Stimulated activated CD8-positive, alpha-beta memory T cell treated with anti-CD3 and anti-CD28 coated beads, Interleukin-12 subunit alpha, Interleukin-12 subunit beta, amount 100 ng/mL, for 24 hours (primary cell): ENCODE measurements around the gene CCM2.
A peak's percentile ranks its signal among the peaks of the same experiment; 100 is the strongest.

Experiments used
- DNase-seq: peaks from one replicate; pipeline ENCODE4 v3.0.0-alpha.2; 2020; ENCODE audit errors: extremely low read depth

The CCM2 gene

DNA sequence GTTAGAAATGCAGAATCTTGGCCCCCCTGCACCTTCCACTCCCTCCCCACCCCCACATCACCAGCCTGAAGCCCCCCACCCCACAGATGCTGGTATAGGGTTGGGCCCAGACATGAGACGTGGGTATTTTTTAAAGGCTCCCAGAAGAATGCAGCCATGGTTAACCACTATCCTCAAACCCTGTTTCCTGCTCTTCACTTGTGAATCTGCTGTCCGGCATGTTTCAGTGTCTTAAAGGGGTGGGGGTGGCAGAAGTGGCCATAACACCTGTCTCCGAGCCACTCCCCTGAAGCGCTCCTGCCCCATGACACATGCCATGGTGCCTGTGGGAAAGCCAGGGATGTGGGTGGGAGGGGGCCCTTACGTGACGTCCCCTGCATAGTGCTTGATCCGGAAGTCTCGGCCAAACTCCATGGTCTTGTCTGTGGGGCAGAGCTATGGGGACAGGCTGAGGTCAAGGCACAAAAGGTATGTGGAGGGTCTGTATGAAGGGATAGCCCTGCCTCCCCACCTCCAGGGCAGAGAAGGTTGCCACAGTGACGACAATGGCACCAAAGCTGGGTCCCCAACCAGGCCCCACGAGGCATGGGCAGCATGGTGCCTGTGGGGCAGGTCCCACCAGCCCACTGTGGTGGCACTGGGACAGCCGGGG is 30.8 kb upstream of the CCM2 start:
- DNase-seq = no peak

DNA sequence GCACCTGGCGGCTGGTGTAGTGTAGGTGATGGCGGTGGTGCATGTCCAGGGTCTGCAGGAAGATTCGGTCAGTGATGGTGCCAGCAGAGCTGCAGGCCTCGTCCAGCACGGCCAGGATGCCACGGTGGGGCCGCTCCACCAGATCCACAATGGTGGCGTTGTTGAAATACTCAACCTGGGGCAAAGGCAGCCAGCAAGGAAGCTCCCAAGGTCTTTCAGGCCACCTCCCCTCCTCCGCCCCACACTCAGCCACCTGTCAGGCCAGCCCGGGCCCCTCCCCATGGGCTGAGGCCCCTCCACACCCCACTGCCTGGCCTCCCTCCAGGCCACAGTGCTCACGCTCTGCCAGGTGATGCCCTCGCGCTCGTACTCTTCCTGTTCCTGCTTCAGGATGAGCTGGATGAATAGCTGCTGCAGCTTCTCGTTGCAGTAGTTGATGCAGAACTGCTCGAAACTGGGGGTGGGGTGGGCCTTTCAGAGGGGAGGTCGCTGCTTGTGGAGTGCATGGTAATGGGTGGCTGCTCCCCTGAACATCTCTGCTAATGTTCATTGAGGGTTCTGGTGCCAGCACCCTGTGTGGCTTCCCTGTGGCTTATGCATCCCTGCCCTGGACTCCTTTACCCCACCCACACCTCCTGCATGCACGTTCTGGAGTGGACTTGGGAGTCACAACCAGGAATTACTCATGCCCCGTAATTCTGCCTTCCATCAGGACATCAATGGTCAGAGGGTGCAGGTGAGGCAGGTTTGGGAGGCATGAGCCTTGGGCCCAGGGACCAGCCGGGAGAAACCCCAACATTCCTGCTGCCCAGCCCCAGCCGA is 30.1 kb upstream of the CCM2 start:
- no peak for DNase-seq

DNA sequence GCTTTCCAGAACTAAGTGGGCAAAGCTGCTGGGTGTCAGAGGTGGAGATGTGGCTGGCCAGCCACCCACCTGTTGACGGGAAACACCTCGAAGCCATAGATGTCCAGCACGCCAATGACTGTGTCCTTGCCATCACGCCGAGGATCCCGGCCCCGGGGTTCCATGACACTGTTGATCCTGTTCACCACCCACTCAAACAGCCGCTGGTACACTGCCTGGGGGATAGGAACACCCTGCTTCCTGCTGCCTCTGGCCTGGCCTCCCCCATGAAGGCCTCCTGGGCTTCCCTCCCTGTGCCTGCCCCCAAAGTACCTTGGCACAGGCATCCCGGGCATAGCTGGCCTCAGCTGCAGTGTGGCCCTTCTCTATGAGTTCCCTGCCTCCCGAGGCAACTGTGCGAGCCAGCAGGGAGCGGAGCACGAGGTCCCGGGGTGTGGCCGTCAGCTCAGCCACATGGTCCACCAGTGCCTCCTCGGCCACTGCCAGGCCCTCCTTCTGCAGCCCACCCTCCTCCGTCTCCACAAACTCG is 29.4 kb upstream of the CCM2 start:
- DNase-seq = no peak

DNA sequence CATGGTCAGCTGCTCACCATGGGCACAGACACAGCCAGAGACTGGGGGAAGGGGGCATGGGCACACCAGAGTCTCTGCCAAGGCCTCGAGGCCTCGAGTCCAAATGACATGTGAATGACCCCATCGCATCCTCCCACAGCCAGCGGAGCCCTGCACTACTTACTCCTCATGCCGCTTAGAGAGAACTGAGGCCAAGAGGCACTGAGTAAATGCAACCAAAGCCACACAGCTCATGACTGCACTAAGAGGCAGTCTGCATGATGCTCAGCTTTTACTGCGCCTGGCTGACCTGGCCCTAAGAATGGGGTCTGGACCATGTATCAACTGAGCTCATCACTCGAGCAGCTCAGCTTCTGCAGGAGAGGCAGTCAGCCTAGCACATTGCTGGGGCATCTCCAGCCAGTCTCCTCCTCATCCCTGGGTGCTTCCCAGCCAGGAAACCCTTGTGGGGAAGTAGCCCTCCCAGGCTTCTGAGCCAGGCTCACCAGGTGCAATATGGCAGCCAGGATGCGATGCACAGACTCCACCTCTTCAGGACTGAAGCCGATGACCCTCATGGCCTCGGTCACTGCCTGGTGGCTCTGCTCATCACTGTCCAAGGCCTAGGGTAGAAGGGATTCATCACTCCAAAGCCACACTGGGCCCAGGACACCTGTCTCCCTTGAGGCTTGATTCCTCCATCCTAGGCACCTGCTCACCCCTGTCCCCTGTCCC is 28.7 kb upstream of the CCM2 start:
- no peak for DNase-seq

DNA sequence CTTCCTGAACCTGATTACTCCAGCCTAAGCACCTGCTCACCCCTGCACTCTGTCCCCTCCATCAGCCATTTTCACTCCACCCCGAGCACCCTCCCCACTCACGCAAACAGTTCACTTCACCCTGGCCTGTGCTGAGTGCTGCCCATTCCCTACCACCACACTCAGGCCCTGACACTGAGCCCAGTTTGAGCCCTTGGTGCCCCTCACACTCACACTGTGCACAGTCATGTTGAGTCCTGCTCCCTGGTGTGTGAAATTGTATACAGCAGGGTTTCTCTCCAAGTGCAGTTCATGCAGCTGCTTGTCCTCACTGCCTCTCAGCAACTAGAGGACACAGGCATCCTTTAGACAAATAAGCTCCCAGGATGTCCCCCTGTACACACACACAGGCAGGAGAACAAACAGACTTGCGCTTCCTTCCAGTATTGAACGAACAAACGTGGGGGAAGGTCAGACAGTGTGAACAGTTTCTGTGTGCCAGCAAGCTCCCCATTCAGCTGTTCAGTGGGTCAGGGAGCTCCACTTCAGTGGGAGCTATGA is 28.0 kb upstream of the CCM2 start:
- DNase-seq = no peak

DNA sequence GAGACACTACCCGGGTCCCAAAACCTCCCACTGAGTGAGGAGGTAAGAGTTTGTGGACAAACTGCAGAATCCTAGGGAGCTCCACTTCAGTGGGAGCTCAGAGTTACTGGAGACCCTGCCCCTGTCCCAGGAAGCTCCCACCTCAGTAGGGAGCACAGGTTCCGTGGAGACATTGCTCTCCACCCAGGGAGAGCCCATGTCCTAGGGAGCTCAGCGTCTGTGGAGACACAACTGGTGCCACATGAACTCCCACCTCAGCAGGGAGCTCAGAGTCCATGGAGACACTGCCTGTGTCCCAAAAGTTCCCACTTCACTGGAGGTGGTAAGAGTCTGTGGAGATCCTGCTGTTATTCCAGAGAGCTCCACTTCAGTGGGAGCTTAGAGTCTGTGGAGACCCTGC is 27.4 kb upstream of the CCM2 start:
- no peak for DNase-seq

DNA sequence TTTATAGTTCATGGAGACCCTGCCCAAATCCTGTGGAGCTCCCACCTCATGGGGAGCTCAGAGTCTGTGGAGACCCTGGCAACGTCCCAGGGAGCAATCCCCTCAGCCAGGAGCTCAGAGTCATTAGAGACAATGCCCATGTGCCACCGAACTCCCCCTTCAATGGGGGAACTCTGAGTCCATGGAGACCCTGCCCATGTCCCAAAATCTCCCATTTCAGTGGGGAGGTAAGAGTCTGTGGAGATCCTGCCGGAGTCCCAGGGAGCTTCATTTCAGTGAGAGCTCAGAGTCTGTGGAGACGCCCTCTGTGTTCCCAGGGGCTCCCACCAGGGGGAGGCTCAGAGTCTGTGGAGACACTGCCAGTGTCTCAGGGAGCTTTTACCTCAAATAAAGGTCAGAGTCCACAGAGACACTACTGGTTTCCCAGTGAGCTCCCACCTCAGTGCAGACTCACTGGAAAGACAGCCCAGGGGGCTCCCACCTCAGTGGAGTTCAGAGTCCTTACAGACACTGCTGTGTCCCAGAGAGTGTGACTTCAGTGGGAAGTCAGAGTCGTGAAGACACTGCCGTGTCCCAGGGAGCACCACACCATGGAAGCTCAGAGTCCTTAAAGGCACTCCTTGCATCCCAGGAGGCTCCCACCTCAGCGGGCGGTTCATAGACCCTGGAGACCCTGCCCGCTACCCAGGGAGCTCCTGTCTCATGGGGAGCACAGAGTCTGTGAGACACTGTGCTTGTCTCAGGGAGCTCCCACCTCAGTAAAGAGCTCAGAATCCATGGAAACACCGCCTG is 26.2 kb upstream of the CCM2 start:
- DNase-seq = no peak

DNA sequence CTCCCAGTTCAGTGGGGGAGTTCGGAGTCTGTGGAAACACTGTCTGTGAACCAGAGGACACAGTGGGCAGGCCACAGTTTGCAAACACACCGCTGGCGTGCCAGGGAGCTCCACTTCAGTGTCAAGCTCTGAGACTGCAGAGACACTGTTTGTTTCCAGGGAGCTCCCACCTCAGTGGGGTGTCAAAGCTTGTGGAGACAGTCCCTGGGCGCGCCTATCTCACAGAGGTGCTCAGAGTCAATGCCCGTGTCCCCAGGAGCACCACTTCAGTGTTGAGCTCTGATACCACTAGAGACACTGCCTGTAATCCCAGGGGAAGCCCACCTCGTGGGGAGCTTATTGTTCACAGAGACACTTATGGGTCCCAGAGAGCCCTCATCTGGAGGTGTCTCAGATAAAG is 25.5 kb upstream of the CCM2 start:
- DNase-seq = no peak

DNA sequence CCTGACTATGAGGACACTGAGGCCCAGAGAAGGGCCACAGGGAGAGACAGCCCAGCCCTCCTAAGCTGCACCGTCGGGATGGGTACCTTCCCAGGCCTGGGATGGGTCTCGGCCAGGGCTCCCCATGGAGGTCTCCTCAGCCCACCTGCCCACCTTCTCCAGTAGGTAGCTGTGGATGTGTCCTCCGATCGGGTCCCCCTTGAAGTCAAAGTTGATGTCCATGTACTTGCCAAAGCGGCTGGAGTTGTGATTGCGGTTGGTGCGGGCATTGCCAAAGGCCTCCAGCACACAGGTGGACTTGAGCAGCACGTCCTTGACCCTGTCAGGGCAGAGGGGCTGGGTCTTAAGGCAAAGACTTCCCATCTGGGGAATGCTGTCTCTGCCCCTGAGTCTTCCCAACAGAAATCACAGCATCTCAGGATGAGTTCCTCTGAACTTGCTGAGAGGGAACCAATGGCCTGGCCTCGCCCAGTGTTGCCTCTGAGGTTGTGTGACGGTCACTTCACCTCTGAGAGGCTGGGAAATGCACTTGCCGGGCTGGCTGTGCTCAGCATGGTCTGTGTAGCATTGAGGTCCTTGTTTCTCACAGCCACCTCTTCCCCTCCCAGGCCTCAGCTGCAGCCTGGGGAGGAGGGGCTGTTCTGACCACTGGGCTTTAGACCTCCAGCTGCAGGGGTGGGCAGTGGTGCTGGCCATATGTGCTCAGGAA is 24.5 kb upstream of the CCM2 start:
- DNase-seq = no peak

DNA sequence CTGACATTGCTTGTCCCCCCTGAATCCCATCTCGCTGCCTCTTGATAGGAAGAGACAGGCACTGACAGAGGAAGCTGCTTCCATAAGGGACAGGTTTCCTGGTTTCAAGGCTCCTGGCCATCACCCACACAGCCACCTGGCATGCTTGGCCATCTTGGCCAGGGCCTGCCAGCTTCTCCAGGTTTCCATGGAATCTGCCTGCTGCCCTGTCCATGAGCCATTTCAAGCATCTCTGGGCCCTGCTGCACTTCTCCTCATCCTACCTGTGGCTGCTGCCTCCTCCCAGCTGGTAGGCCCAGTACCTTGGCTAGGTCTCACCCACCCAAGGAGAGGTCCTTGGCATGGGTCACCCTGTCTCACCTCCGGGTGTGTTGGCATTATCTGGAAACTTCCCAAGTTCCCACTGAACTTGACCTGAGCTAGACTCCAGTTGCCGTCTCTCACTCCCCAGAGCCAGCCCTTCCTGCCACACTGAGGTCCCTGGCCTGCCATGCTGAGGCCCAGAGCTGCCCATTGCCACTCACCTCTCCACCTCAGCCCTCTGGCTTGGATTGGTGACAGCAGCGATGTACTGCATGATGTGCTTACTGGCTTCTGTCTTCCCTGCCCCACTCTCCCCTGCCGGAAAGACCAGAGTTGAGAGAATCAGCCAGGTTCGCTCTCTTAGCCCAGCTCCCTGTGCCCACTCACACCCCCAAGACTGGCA is 23.8 kb upstream of the CCM2 start:
- DNase-seq = no peak

DNA sequence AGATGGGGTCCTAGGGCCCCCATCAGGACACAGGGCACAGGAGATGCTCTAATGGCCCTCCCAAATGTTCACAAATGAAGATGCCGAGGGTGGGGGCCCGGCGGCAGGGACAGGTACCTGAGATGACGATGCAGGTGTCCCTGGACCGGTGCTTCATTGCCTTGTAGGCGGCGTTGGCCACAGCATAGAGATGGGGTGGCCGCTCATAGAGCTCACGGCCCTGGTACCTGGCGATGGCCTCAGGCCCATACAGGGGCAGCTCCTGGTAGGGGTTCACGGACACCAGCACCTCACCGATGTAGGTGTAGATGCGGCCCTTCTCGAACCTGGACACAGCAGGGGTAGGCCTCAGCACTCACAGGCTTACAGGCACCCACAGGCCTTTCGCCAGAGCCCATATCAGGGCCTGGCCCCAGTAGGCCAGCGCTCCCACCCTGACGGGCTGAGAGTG is 23.2 kb upstream of the CCM2 start:
- no peak for DNase-seq

DNA sequence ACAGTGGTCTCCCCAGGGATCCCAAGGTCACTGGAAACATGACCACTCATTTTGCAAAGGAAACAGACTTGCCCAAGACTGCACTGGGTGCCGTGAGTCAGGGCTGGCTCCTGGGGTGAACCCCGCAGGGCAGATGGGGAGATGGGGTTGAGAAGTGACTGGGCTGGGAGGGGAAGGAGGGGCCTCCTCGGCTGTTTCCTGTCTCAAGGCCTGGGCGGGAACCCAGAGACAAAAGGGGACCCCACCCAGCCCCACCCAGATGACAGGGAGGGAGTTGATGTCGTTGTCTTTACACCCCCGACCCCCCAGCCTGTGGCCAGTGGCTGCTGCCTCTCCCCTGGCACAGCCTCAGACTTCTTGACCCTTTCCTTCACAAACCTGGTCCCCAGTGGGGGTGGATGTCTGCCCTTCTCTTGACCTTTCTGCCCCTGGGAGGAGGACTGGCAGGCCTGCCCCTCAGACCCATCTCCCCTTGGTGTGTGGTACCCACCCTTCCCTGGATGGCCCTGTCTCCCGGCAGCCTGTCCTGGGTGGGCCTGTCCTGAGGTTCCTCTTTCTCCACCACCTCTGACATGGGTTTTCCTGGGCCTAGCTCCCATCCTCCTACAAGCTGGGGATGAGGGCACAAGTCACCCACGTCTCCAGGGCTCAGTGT is 22.6 kb upstream of the CCM2 start:
- DNase-seq = peak; percentile 62

DNA sequence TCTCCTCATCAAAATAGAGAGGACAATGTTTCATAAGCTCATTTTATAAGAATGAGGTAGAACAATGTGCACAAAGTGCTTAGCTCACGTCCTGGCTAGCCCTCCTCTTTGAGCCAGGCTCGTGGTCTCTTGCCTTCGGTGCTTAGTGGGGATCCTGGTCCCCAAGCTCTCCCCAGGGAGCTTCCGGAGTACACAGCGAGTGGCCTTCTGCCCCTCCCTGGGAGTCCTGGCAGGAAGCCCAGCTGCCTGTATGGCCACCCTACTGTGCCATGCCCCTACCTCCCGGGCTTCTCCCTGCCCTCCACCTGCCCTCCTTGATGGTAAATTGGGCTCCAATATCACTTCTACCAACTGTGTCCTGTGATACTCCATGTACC is 22.1 kb upstream of the CCM2 start:
- DNase-seq = no peak

DNA sequence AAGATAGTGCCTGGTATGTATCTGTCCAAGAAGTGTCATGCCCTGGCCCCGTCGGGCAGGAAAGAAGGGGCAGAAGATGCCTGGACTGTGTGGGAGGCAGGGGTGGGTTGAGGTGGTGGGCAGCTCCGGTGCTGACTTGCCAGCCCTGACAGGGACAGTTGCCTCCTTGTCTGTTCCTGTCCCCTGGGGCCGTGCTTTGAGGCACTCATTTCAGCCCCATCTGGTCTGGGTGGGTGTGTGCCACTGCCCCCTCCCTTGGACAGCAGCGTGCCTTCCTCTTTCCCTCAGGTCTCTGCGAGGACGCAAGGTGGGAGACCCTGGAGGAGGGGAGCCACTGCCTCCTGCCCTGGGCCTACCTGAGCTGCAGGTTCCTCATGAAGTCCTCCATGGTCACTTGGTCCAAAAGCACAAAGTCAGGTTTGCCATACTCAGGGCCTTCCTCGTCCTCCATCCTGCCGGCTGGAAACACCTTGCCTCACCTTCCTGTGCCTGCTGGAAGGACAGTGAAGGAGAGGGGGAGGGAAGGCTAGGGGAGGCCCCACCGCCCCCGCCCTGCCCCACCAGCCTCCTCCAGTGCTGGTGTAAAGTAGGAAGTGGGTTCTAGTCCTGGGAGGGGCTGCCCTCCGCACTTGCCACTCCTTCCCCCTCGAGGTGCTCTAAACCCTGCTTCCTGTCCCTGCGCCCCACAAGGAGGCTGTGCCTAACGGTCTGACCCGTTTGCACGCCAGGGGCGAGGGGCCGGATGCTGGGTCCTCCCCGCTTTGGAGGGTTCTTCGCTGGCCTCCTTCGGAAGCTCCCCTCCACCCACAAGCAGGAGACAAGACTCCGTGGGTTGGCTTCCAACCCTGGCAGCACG is 21.3 kb upstream of the CCM2 start, which contains the start of gene MYO1G:
Gene MYO1G (minus strand): TSS at position 505 of the 856 bp plus-strand sequence. CDS start 54 bp downstream, at position 451.
- DNase-seq = peak; percentile 71

DNA sequence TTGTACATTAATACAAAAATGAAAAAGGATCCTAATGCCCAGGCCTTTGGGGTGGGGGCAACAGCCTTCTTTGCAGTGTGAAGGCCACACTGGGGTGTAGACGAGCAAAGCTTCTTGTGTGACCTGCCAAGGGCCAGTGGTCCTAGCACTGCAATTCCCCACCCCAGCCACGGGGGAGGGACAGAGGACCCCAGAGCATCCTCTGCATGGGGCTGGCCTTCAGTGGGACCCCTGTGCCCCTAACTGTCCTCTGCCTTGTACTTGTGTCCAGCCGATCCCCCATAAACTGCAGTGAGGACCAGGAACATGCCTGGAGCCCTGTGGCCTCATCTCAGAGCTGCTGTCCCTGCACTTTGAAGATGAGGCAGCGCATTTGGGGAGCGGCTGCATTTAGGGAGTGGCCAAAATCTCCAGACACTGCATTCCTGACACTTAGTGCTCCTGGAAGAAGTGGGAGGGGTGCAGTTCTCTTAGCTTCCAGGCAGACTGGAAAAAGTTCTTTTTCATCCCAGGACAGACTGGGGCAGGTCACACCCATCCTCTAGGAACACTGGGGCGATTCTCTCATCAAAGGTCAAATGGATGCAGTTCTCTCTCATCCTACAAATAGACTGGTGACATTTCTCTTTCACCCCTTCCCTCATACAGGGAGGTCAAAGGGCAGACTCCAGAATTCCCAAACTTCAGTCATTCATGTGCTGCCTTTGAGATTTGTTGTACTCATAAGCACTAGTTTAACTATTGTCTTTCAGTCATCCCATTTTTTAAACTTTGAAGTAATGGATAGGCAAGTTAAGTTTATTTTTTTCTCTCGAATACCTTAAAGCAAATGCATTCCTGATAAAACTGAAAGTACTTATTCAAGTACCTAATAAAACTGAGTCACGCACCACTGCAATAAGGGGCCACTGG is 20.3 kb upstream of the CCM2 start:
- DNase-seq = no peak

DNA sequence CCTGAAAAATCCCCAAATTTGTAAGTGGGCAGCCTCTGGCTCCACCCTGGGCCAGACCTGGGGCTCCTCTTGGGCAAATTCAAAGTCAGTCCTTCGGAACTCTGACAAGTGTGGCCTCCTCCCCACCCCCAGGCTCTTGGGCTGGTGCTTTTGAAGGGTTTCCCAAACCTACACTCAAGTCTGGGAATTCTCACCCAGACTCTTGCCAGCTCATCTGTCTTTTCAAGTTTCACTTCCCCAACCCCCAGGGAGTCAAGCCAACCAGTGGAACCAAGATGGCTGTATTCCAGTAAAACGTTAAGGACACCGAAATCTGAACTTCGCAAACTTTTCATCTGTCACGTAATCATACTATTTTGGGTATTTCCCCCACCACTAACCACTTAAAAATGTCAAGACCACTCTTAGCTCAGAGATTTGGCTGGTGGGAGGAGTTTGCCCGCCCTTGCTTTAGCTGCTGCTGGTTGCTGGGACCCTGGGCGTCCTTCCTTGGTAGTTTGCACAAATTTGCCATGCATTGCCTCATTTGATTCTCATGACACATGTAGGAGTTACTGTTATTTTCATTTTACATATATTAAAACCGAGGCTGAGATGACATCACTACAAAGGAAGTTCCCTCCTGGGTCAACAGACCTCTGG is 19.5 kb upstream of the CCM2 start:
- peak; percentile 80 for DNase-seq
